HepG2 (cell line): ENCODE results near the gene HLA-DOA. TPM values are rescaled to one million over a fixed set of nuclear protein-coding genes. Genes with fewer than 3 reads are reported as not detected.

Experiments used
- AFF4 ChIP-seq: sonication (generic); formaldehyde crosslinking; IDR thresholded peaks from 2 replicates; pipeline ENCODE4 v1.4.0; 2020; ENCODE audit warnings: missing genetic modification reagents
- HNF4A ChIP-seq: sonication (generic); formaldehyde crosslinking; IDR thresholded peaks from 2 replicates; pipeline ENCODE4 v1.4.0; 2020; ENCODE audit warnings: missing genetic modification reagents
- MEIS2 ChIP-seq: sonication (generic); formaldehyde crosslinking; IDR thresholded peaks from 2 replicates; pipeline ENCODE4 v1.9.0; 2021; ENCODE audit warnings: mild to moderate bottlenecking, missing genetic modification reagents
- SALL1 ChIP-seq: sonication (generic); formaldehyde crosslinking; IDR thresholded peaks from 2 replicates; pipeline ENCODE4 v1.8.0; 2022; ENCODE audit warnings: mild to moderate bottlenecking, missing genetic modification reagents
- SNAPC4 ChIP-seq: sonication (generic); formaldehyde crosslinking; IDR thresholded peaks from 2 replicates; pipeline ENCODE4 v1.4.0; 2020; ENCODE audit warnings: mild to moderate bottlenecking, missing genetic modification reagents
- TRAFD1 ChIP-seq: sonication (generic); formaldehyde crosslinking; IDR thresholded peaks from 2 replicates; pipeline ENCODE4 v1.5.1; 2020; ENCODE audit warnings: missing genetic modification reagents, mild to moderate bottlenecking, borderline replicate concordance
- ZBTB10 ChIP-seq: sonication (generic); formaldehyde crosslinking; IDR thresholded peaks from 2 replicates; pipeline ENCODE4 v1.4.0; 2020; ENCODE audit warnings: missing genetic modification reagents, borderline replicate concordance
- ZNF577 ChIP-seq: sonication (generic); formaldehyde crosslinking; IDR thresholded peaks from 2 replicates; pipeline ENCODE4 v1.4.0; 2020; ENCODE audit warnings: mild to moderate bottlenecking, low read depth, missing genetic modification reagents, borderline replicate concordance
- ZNF713 ChIP-seq: sonication (generic); formaldehyde crosslinking; IDR thresholded peaks from 2 replicates; pipeline ENCODE4 v1.4.0; 2020; ENCODE audit warnings: mild to moderate bottlenecking, missing genetic modification reagents
- ZNF75D ChIP-seq: sonication (generic); formaldehyde crosslinking; IDR thresholded peaks from 2 replicates; pipeline ENCODE4 v1.8.1; 2023; ENCODE audit warnings: missing genetic modification reagents, mild to moderate bottlenecking, borderline replicate concordance
- ZNF772 ChIP-seq: sonication (generic); formaldehyde crosslinking; IDR thresholded peaks from 2 replicates; pipeline ENCODE4 v1.5.0; 2020; ENCODE audit warnings: mild to moderate bottlenecking, missing genetic modification reagents
- ZSCAN30 ChIP-seq: sonication (generic); formaldehyde crosslinking; IDR thresholded peaks from 2 replicates; pipeline ENCODE4 v1.5.0; 2020; ENCODE audit warnings: mild to moderate bottlenecking, missing genetic modification reagents
- ZZZ3 ChIP-seq: sonication (generic); formaldehyde crosslinking; IDR thresholded peaks from 2 replicates; pipeline ENCODE4 v1.4.0; 2020; ENCODE audit warnings: missing genetic modification reagents, mild to moderate bottlenecking, borderline replicate concordance
- polyA plus RNA-seq, 8 experiments: library from polyadenylated mRNA; depleted of rRNA in 3 of 8; stranded (reverse) in 7 of 8; unstranded in 1 of 8; fragments of >200 nt; fragmentation: Illumina TruSeq in 4 of 8; extraction: Trizol in 4 of 8; gene quantifications; 2 replicates each; pipeline versions ENCODE4 v1.2.1 to v1.2.3, GENCODE V29; 2011 to 2016; ENCODE audit warnings: low read depth in 4 of 8, missing spikeins in 1 of 8, mixed read lengths in 1 of 8; ENCODE audit not compliant: insufficient read depth in 1 of 8
- total RNA-seq, 5 experiments: library from RNA; depleted of rRNA; stranded (reverse); fragments of >200 nt; fragmentation: Illumina TruSeq; extraction: Trizol; gene quantifications; 2 replicates each; pipeline ENCODE4 v1.2.3, GENCODE V29; 2016; ENCODE audit warnings: low read depth in 1 of 5

Gene HLA-DOA
- total and polyA plus RNA-seq, 2 of the 13 experiments (the other 11 are each of a cell fraction or from before 2014, with no cell fraction given): 0.03 to 0.09 TPM

- peak; percentile 98 for TF ChIP-seq ZBTB10 (CRISPR knock-in tag)
- TF ChIP-seq TRAFD1 (CRISPR knock-in tag): no peak
- TF ChIP-seq ZNF577 (CRISPR knock-in tag): peak; percentile 91; the same call in 1 of the 2 replicates
- 0 out of 2 replicates have a peak, but pooled peaks have one; percentile 74 for TF ChIP-seq ZZZ3
- TF ChIP-seq ZSCAN30 (CRISPR knock-in tag): no peak
- 0 out of 2 replicates have a peak, but pooled peaks have one; percentile 71 for TF ChIP-seq ZNF713 (CRISPR knock-in tag)
- 0 out of 2 replicates have a peak, but pooled peaks have one; percentile 62 for TF ChIP-seq SNAPC4
- no peak for TF ChIP-seq ZNF75D (CRISPR knock-in tag)
- no peak; the same call in 1 of the 2 replicates for TF ChIP-seq MEIS2
- TF ChIP-seq AFF4 (CRISPR knock-in tag): peak; percentile 98
- peak; percentile 72 for TF ChIP-seq SALL1 (CRISPR knock-in tag)
- 0 out of 2 replicates have a peak, but pooled peaks have one; percentile 14 for TF ChIP-seq HNF4A (CRISPR knock-in tag)
- no peak; the same call in 1 of the 2 replicates for TF ChIP-seq ZNF772 (CRISPR knock-in tag)
Measured at GRCh38 chr6:32968867-32969684, 40.3 kb downstream of the HLA-DOA start (continued).
